Caco-2 (cell line): ENCODE data around the gene DHRS9. TPM values are rescaled to one million over a fixed set of nuclear protein-coding genes. Genes with fewer than 3 reads are reported as not detected.

ENCODE experiments used
- BruUV-seq: library from RNA; stranded (reverse); fragments of 400-500 nt; replicated peaks from 2 replicates; lab custom pipeline; 2021; lab: Mats Ljungman, UMichigan
- CTCF ChIA-PET: fragments of 300-600 bp; sonication (Branson Sonifier 250); formaldehyde crosslinking; loops from one replicate; lab custom pipeline; 2022; ENCODE audit warnings: antibody characterized with exemption; lab: Charles Lee
- POLR2A ChIA-PET: fragments of 300-600 bp; sonication (Branson Sonifier 250); formaldehyde crosslinking; loops from one replicate; lab custom pipeline; 2022; ENCODE audit warnings: antibody characterized with exemption; lab: Charles Lee
- DNase-seq, 2 experiments: peaks; one replicate each; pipeline versions ENCODE4 v3.0.0 to v3.0.0-alpha.2; 2020 to 2022
- H3K27me3 ChIP-seq: replicated peaks from 2 replicates; pipeline ENCODE4 v1.6.0; 2011; ENCODE audit warnings: low read length; ENCODE audit not compliant: control insufficient read depth, insufficient read depth
- H3K36me3 ChIP-seq: 2 replicates; pipeline ENCODE4 v1.5.1; 2011; ENCODE audit warnings: low read length; ENCODE audit not compliant: control insufficient read depth, insufficient read depth
- H3K4me1 ChIP-seq: fragments of 250-450 bp; sonication (Bioruptor Pico); 2 replicates; pipeline ENCODE4 v1.5.1; 2020; ENCODE audit warnings: mild to moderate bottlenecking
- H3K4me3 ChIP-seq: 2 replicates; pipeline ENCODE4 v1.5.1; 2011; ENCODE audit warnings: low read depth, mild to moderate bottlenecking, control low read depth, low read length
- H3K9me3 ChIP-seq: fragments of 250-450 bp; sonication (Bioruptor Pico); 2 replicates; pipeline ENCODE4 v1.5.1; 2020; ENCODE audit warnings: mild to moderate bottlenecking, moderate library complexity
- H3K27ac Mint-ChIP-seq: one replicate; pipeline ENCODE4 v1.8.0; 2022; ENCODE audit warnings: mixed read lengths; ENCODE audit not compliant: unreplicated experiment
- H3K27me3 Mint-ChIP-seq: one replicate; pipeline ENCODE4 v1.8.0; 2022; ENCODE audit warnings: mixed read lengths; ENCODE audit not compliant: insufficient read depth, unreplicated experiment
- H3K36me3 Mint-ChIP-seq: one replicate; pipeline ENCODE4 v1.8.0; 2022; ENCODE audit warnings: mild to moderate bottlenecking, mixed read lengths; ENCODE audit not compliant: insufficient read depth, unreplicated experiment
- H3K4me1 Mint-ChIP-seq: one replicate; pipeline ENCODE4 v1.8.0; 2022; ENCODE audit warnings: low read depth, mixed read lengths; ENCODE audit not compliant: unreplicated experiment
- H3K4me3 Mint-ChIP-seq: one replicate; pipeline ENCODE4 v1.8.0; 2022; ENCODE audit warnings: mild to moderate bottlenecking, moderate library complexity, mixed read lengths; ENCODE audit not compliant: unreplicated experiment
- H3K9me3 Mint-ChIP-seq: one replicate; pipeline ENCODE4 v1.8.0; 2022; ENCODE audit warnings: mixed read lengths; ENCODE audit not compliant: unreplicated experiment
- intact Hi-C: fragments of 100-400 bp; cut with micrococcal nuclease; formaldehyde crosslinking; loops from one replicate; pipeline ENCODE4 v1.10.0; 2022; ENCODE audit not compliant: unreplicated experiment
- total RNA-seq: library from RNA; stranded (reverse); gene quantifications from 2 replicates; pipeline ENCODE4 v1.2.3, GENCODE V29; 2022
- TF ChIP-seq, protein P1 (sequence below), 2 experiments: fragments of 200-600 bp in 1 of 2; IDR thresholded peaks; 1 replicate in 1 of 2; 2 replicates in 1 of 2; pipeline versions ENCODE4 v1.5.1 to v1.8.0; 2011 to 2022; ENCODE audit warnings: antibody characterized with exemption in 1 of 2, control low read depth in 1 of 2, inconsistent platforms in 1 of 2, low read depth in 1 of 2, low read length in 1 of 2, mild to moderate bottlenecking in 1 of 2, moderate library complexity in 1 of 2; ENCODE audit not compliant: insufficient read depth in 1 of 2, severe bottlenecking in 1 of 2, unreplicated experiment in 1 of 2

The DHRS9 gene
- total RNA-seq, 1 experiment from 2014 or later = not detected

DNA sequence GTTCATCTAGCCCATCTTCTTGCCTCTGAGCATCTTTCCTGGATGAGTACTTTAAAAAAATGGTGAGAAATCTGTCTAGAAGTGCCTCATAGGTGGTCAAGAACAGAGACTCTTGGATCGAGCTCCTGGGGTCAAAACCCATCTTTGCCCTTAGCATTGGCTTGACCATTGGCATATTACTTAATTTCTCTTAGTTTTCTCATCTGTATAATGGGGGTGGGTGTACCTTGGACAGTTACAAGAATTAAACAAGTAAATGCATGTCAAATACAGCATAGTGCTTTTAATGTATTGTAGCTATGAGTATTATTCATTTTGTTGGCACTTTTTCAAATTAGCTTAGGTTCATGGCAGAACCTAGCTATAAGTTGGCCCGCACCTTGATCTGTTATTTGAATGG, 36.8 kb downstream of the DHRS9 start:
- no peak overlapping the region for H3K4me3 Mint-ChIP-seq
- no peaks in the 10 kb centered on the region for H3K36me3 ChIP-seq
- H3K9me3 Mint-ChIP-seq = no peaks in the 10 kb centered on the region
- intact Hi-C loops = loop anchor here (5.0 kb wide), 1 partner anchor 171 kb away; no protein-coding TSS in a partner anchor
- CTCF ChIA-PET = no interaction called here
- H3K4me1 ChIP-seq = no peaks in the 10 kb centered on the region
- H3K36me3 Mint-ChIP-seq = no peaks in the 10 kb centered on the region
- no peaks in the 10 kb centered on the region for H3K9me3 ChIP-seq
- H3K27me3 Mint-ChIP-seq = peaks cover 14% of the 10 kb centered on the region
- no peak overlapping the region for H3K27ac Mint-ChIP-seq
- POLR2A ChIA-PET = no interaction called here
- no peaks in the 10 kb centered on the region for H3K4me1 Mint-ChIP-seq
- BruUV-seq = no TSS peak
- no peaks in the 10 kb centered on the region; the same call in 1 of the 2 replicates for H3K27me3 ChIP-seq
- no peak for DNase-seq
- TF ChIP-seq, protein P1, sequence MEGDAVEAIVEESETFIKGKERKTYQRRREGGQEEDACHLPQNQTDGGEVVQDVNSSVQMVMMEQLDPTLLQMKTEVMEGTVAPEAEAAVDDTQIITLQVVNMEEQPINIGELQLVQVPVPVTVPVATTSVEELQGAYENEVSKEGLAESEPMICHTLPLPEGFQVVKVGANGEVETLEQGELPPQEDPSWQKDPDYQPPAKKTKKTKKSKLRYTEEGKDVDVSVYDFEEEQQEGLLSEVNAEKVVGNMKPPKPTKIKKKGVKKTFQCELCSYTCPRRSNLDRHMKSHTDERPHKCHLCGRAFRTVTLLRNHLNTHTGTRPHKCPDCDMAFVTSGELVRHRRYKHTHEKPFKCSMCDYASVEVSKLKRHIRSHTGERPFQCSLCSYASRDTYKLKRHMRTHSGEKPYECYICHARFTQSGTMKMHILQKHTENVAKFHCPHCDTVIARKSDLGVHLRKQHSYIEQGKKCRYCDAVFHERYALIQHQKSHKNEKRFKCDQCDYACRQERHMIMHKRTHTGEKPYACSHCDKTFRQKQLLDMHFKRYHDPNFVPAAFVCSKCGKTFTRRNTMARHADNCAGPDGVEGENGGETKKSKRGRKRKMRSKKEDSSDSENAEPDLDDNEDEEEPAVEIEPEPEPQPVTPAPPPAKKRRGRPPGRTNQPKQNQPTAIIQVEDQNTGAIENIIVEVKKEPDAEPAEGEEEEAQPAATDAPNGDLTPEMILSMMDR (IDR thresholded peaks at IDR 0.05; ENCODE audit: insufficient read depth in 1 of 2, low read depth in 1 of 2, low read length in 1 of 2, severe bottlenecking in 1 of 2, unreplicated experiment in 1 of 2) = no peak
- H3K4me3 ChIP-seq = no peak overlapping the region

DNA sequence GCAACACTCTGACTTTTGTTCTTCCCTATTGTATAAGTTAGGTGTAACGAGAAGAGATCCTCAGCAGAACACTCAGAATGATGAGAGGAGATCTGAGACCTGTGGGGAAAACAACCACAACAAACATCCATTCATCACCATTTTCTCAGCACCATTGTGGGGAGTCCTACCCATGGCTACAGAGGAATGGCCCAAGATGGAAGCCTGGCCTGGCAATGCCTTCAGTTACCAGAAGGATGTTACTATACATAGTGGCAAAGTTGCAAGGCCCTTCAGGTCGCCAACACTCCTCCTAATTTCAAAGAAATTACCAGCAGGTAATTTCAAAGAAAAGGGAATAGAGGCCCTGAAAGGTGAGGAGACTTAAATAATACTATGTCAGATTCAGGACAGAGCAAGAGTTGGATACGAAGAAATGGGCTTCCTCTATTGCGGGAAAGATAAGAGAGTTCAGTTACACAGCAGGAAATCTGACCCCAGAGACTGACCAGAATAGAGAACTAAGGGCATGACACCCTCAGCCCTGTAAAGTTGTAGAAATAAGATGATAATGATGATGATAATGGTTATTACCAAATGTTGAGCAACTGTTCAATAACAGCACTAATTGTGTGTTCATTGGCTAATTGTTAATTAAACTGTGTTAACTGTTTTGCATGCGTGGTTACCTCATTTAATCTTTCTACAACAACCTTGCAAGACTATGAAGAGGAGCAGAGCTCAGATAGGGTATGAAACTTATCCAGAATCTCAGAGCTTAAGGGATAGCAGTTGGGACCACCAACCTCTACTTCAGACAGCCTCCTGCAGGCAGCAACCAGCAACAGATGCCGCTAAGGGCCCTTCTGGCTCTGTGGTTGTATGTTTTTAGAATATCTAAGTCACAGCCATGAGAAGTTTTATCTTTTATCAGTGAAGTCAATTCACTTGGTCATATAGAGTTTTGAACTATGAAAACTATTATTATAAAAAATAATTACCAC, 37.5 kb downstream of the DHRS9 start:
- no peaks in the 10 kb centered on the region for H3K9me3 ChIP-seq
- DNase-seq = no peak
- peaks cover 14% of the 10 kb centered on the region for H3K27me3 Mint-ChIP-seq
- H3K4me1 ChIP-seq = no peaks in the 10 kb centered on the region
- CTCF ChIA-PET = no interaction called here
- no peaks in the 10 kb centered on the region; the same call in 1 of the 2 replicates for H3K27me3 ChIP-seq
- no peaks in the 10 kb centered on the region for H3K4me1 Mint-ChIP-seq
- no peak overlapping the region for H3K4me3 ChIP-seq
- TF ChIP-seq, protein P1 (IDR thresholded peaks at IDR 0.05; ENCODE audit: insufficient read depth in 1 of 2, low read depth in 1 of 2, low read length in 1 of 2, severe bottlenecking in 1 of 2, unreplicated experiment in 1 of 2) = no peak
- intact Hi-C loops = loop anchor here (5.0 kb wide), 1 partner anchor 170 kb away; no protein-coding TSS in a partner anchor
- H3K36me3 Mint-ChIP-seq = no peaks in the 10 kb centered on the region
- H3K4me3 Mint-ChIP-seq = no peak overlapping the region
- no peak overlapping the region for H3K27ac Mint-ChIP-seq
- POLR2A ChIA-PET = no interaction called here
- H3K36me3 ChIP-seq = no peaks in the 10 kb centered on the region
- no TSS peak for BruUV-seq
- H3K9me3 Mint-ChIP-seq = no peaks in the 10 kb centered on the region

DNA sequence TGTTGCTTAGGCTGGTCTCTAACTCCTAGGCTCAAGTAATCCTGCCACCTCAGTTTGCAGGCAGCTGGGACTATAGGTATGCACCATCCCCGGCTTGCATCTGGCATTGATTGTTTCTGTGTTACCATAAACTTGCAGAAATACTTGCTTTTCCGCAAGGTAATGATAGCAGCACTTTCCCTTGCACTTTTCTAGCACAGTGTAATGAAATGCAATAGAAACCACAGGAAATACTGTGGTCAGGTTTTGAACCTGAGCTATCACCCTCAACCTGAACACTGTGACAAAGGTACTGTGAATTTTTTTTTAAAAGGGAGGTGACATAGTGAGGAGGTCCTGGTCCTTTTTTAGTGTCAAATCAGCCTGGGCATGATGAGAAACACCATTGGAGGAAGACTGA, 38.3 kb downstream of the DHRS9 start:
- Histone ChIP-seq H3K27me3 (no peaks in the 10 kb centered on the region; the same call in 1 of the 2 replicates), H3K36me3 (no peaks in the 10 kb centered on the region), H3K9me3 (no peaks in the 10 kb centered on the region), H3K4me3 (no peak overlapping the region), H3K4me1 (peaks cover 3% of the 10 kb centered on the region; the same call in 1 of the 2 replicates)
- POLR2A ChIA-PET = no interaction called here
- H3K4me3 Mint-ChIP-seq = no peak overlapping the region
- H3K36me3 Mint-ChIP-seq = no peaks in the 10 kb centered on the region
- no TSS peak for BruUV-seq
- H3K9me3 Mint-ChIP-seq = no peaks in the 10 kb centered on the region
- peaks cover 14% of the 10 kb centered on the region for H3K27me3 Mint-ChIP-seq
- H3K27ac Mint-ChIP-seq = no peak overlapping the region
- H3K4me1 Mint-ChIP-seq = peaks cover 5% of the 10 kb centered on the region
- DNase-seq = no peak
- CTCF ChIA-PET = no interaction called here
- intact Hi-C loops = loop anchor here (5.0 kb wide), 1 partner anchor 170 kb away; no protein-coding TSS in a partner anchor
- TF ChIP-seq, protein P1 (IDR thresholded peaks at IDR 0.05; ENCODE audit: insufficient read depth in 1 of 2, low read depth in 1 of 2, low read length in 1 of 2, severe bottlenecking in 1 of 2, unreplicated experiment in 1 of 2) = no peak
